Duodenal mucosa (tissue), 2 donors: Measurements from ENCODE around the gene DVL1.
A peak's percentile ranks its signal among the peaks of the same experiment; 100 is the strongest.

ENCODE experiments used
- H3K27ac ChIP-seq: one replicate; pipeline ENCODE4 v1.7.0; 2013; ENCODE audit warnings: low read depth, low read length
- H3K27me3 ChIP-seq, 2 donors: one replicate each; pipeline ENCODE4 v1.7.0; 2013; ENCODE audit warnings: low read length in 2 of 2, control low read depth in 1 of 2; ENCODE audit not compliant: insufficient read depth in 2 of 2, control insufficient read depth in 1 of 2
- H3K36me3 ChIP-seq, 2 donors: one replicate each; pipeline ENCODE4 v1.7.0; 2013; ENCODE audit warnings: low read length in 2 of 2, control low read depth in 1 of 2; ENCODE audit not compliant: insufficient read depth in 2 of 2, control insufficient read depth in 1 of 2
- H3K4me1 ChIP-seq, 2 donors: one replicate each; pipeline ENCODE4 v1.7.0; 2013; ENCODE audit warnings: low read length in 2 of 2, control low read depth in 1 of 2; ENCODE audit not compliant: insufficient read depth in 2 of 2, control insufficient read depth in 1 of 2
- H3K4me3 ChIP-seq, 2 donors: one replicate each; pipeline ENCODE4 v1.7.0; 2013; ENCODE audit warnings: low read length in 2 of 2, low read depth in 1 of 2
- H3K9ac ChIP-seq, 2 donors: one replicate each; pipeline ENCODE4 v1.7.0; 2013; ENCODE audit warnings: low read length in 2 of 2, low read depth in 1 of 2
- H3K9me3 ChIP-seq, 2 donors: one replicate each; pipeline ENCODE4 v1.7.0; 2013; ENCODE audit warnings: low read length in 2 of 2, control low read depth in 1 of 2; ENCODE audit not compliant: control insufficient read depth in 1 of 2

DVL1 gene

GRCh38 chr1:1364266-1364665, 15.0 kb upstream of the DVL1 start:
- H3K4me1 ChIP-seq, result peaks cover under 1 to 7% of the 10 kb centered on the region in 2 donors
- peaks cover 0 to 6% of the 10 kb centered on the region in 2 donors for H3K27me3 ChIP-seq
- H3K9me3 ChIP-seq, result peaks cover 0 to 9% of the 10 kb centered on the region in 2 donors

GRCh38 chr1:1361982-1362423, 12.8 kb upstream of the DVL1 start:
- peaks cover 8 to 15% of the 10 kb centered on the region in 2 donors for H3K4me1 ChIP-seq
- no peak overlapping the region for H3K27ac ChIP-seq
- H3K4me3 ChIP-seq, result no peak overlapping the region

More at GRCh38 chr1:1364266-1364665, 15.0 kb upstream of the DVL1 start:
- H3K4me3 ChIP-seq, result no peak overlapping the region
- no peak overlapping the region for H3K9ac ChIP-seq
- H3K27ac ChIP-seq, result no peak overlapping the region
- no peaks in the 10 kb centered on the region for H3K36me3 ChIP-seq

GRCh38 chr1:1361233-1361981, 12.2 kb upstream of the DVL1 start:
- H3K9ac ChIP-seq, result no peak overlapping the region
- H3K9me3 ChIP-seq, result peaks cover 0 to 1% of the 10 kb centered on the region in 2 donors
- no peak overlapping the region for H3K27ac ChIP-seq
- peak overlapping the region in 1 of 2 donors; percentile 10 for H3K4me3 ChIP-seq
- peaks cover 8 to 19% of the 10 kb centered on the region in 2 donors for H3K4me1 ChIP-seq
- no peaks in the 10 kb centered on the region for H3K36me3 ChIP-seq
- peaks cover 15 to 22% of the 10 kb centered on the region in 2 donors for H3K27me3 ChIP-seq

More at GRCh38 chr1:1361982-1362423, 12.8 kb upstream of the DVL1 start:
- Histone ChIP-seq H3K9ac (no peak overlapping the region), H3K36me3 (no peaks in the 10 kb centered on the region), H3K9me3 (peaks cover 0 to 7% of the 10 kb centered on the region in 2 donors), H3K27me3 (peaks cover 15 to 19% of the 10 kb centered on the region in 2 donors)

GRCh38 chr1:1360506-1361169, 11.4 kb upstream of the DVL1 start:
- Histone ChIP-seq H3K27me3 (peaks cover 15 to 22% of the 10 kb centered on the region in 2 donors), H3K9ac (no peak overlapping the region), H3K4me1 (peaks cover 8 to 19% of the 10 kb centered on the region in 2 donors), H3K36me3 (no peaks in the 10 kb centered on the region), H3K9me3 (no peaks in the 10 kb centered on the region), H3K27ac (no peak overlapping the region), H3K4me3 (peak overlapping the region in 1 of 2 donors; percentile 10)

GRCh38 chr1:1359664-1360468, 10.6 kb upstream of the DVL1 start:
- no peaks in the 10 kb centered on the region for H3K9me3 ChIP-seq
- no peak overlapping the region for H3K4me3 ChIP-seq
- H3K9ac ChIP-seq, result no peak overlapping the region
- peaks cover 8 to 19% of the 10 kb centered on the region in 2 donors for H3K4me1 ChIP-seq
- peak overlapping the region; percentile 75 for H3K27ac ChIP-seq
- peaks cover 15 to 22% of the 10 kb centered on the region in 2 donors for H3K27me3 ChIP-seq
- H3K36me3 ChIP-seq, result no peaks in the 10 kb centered on the region

- Histone ChIP-seq H3K27me3 (peaks cover 15 to 28% of the 10 kb centered on the region in 2 donors), H3K4me1 (peaks cover 8 to 19% of the 10 kb centered on the region in 2 donors), H3K27ac (peak overlapping the region; percentile 73), H3K9ac (no peak overlapping the region), H3K36me3 (no peaks in the 10 kb centered on the region), H3K4me3 (no peak overlapping the region), H3K9me3 (no peaks in the 10 kb centered on the region)
Measured at GRCh38 chr1:1359308-1359663, 10.1 kb upstream of the DVL1 start.

- peaks cover 10 to 19% of the 10 kb centered on the region in 2 donors for H3K4me1 ChIP-seq
- H3K27ac ChIP-seq, result peak within 1 kb of the TSS; percentile 73
- H3K36me3 ChIP-seq, result no peaks in the 10 kb centered on the region
- peak within 1 kb of the TSS in 1 of 2 donors; percentile 15 for H3K9ac ChIP-seq
- H3K27me3 ChIP-seq, result peaks cover 22 to 33% of the 10 kb centered on the region in 2 donors
- H3K4me3 ChIP-seq, result peak within 1 kb of the TSS; percentile 43 to 61
- no peaks in the 10 kb centered on the region for H3K9me3 ChIP-seq
Measured at GRCh38 chr1:1358433-1359271, 9.4 kb upstream of the DVL1 start, which contains the start of gene MXRA8. MXRA8 (minus strand) TSS chr1:1358555; CDS start chr1:1358504, 51 bp downstream.

- Histone ChIP-seq H3K27ac (peak overlapping the region; percentile 73), H3K27me3 (peaks cover 29 to 40% of the 10 kb centered on the region in 2 donors), H3K4me3 (peak overlapping the region; percentile 43 to 61), H3K9me3 (no peaks in the 10 kb centered on the region), H3K4me1 (peaks cover 13 to 21% of the 10 kb centered on the region in 2 donors), H3K9ac (peak overlapping the region in 1 of 2 donors; percentile 15), H3K36me3 (no peaks in the 10 kb centered on the region)
Measured at GRCh38 chr1:1357871-1358432, 8.7 kb upstream of the DVL1 start.
